Skin of body (tissue), 2 donors: ENCODE data around the gene GMDS. TPM values are rescaled to one million over a fixed set of nuclear protein-coding genes. Genes with fewer than 3 reads are reported as not detected.
"Not testable (repeated sequence)": the region's sequence is repeated elsewhere in the genome, so short reads cannot be mapped to it uniquely, and the experiment has no call there.

Source experiments
- DNase-seq: peaks from one replicate; lab custom pipeline; 2025; lab: John Stamatoyannopoulos, UW
- total RNA-seq: library from RNA; depleted of rRNA; stranded (reverse); fragments of >200 nt; gene quantifications from one replicate; pipeline ENCODE4 v1.2.3, GENCODE V29; 2014

Gene GMDS
- total RNA-seq, 1 donor from 2014 or later = 12.5 TPM

GRCh38 chr6:1865585-1865984 lies 379.8 kb downstream of the GMDS start:
- DNase-seq = no peak

GRCh38 chr6:1864496-1864895 lies 380.9 kb downstream of the GMDS start:
- DNase-seq = no peak

- no peak for DNase-seq
Measured at GRCh38 chr6:1862411-1862810, 383.0 kb downstream of the GMDS start.

- DNase-seq = no peak
Measured at GRCh38 chr6:1860756-1861348, 384.6 kb downstream of the GMDS start.

- no peak for DNase-seq
Measured at GRCh38 chr6:1858859-1859258, 386.5 kb downstream of the GMDS start.

- DNase-seq = peak; percentile 78
Measured at GRCh38 chr6:1858196-1858595, 387.2 kb downstream of the GMDS start.

GRCh38 chr6:1856381-1856780 lies 389.0 kb downstream of the GMDS start:
- DNase-seq = no peak

GRCh38 chr6:1855890-1856289 lies 389.5 kb downstream of the GMDS start:
- no peak for DNase-seq

GRCh38 chr6:1854296-1854695 lies 391.1 kb downstream of the GMDS start:
- no peak for DNase-seq

- no peak for DNase-seq
Measured at GRCh38 chr6:1853761-1854160, 391.6 kb downstream of the GMDS start.

- DNase-seq = no peak
Measured at GRCh38 chr6:1851681-1852456, 393.5 kb downstream of the GMDS start.

GRCh38 chr6:1850840-1851157 lies 394.6 kb downstream of the GMDS start:
- DNase-seq = no peak

GRCh38 chr6:1850121-1850839 lies 395.1 kb downstream of the GMDS start:
- no peak for DNase-seq

- DNase-seq = no peak
Measured at GRCh38 chr6:1849691-1850090, 395.7 kb downstream of the GMDS start.

- no peak for DNase-seq
Measured at GRCh38 chr6:1848752-1849151, 396.7 kb downstream of the GMDS start.

GRCh38 chr6:1846611-1847010 lies 398.8 kb downstream of the GMDS start:
- no peak for DNase-seq

- DNase-seq = not testable (repeated sequence)
Measured at GRCh38 chr6:1845543-1845942, 399.9 kb downstream of the GMDS start.

GRCh38 chr6:1842334-1842733 lies 403.1 kb downstream of the GMDS start:
- no peak for DNase-seq

GRCh38 chr6:1841136-1841535 lies 404.3 kb downstream of the GMDS start:
- no peak for DNase-seq

GRCh38 chr6:1840491-1841121 lies 404.8 kb downstream of the GMDS start:
- DNase-seq = no peak

GRCh38 chr6:1839361-1839760 lies 406.0 kb downstream of the GMDS start:
- no peak for DNase-seq

GRCh38 chr6:1838604-1839213 lies 406.7 kb downstream of the GMDS start:
- DNase-seq = no peak
